GM12878 (cell line): ENCODE results near the gene NEU4. TPM values are rescaled to one million over a fixed set of nuclear protein-coding genes. Genes with fewer than 3 reads are reported as not detected.
A peak's percentile ranks its signal among the peaks of the same experiment; 100 is the strongest.

Source experiments
- ATAC-seq: fragments of 200-7000 bp; cut with Tn5 transposase; 3 replicates; pipeline ENCODE4 v1.9.1; 2020; ENCODE audit warnings: mild to moderate bottlenecking, moderate library complexity
- BruUV-seq: library from RNA; stranded (reverse); fragments of 400-500 nt; replicated peaks from 2 replicates; lab custom pipeline; 2021; lab: Mats Ljungman, UMichigan
- CTCF ChIA-PET: fragments of 300-600 bp; sonication (Branson Sonifier 250); formaldehyde crosslinking; extraction: SDS; loops from one replicate; lab custom pipeline; 2021; ENCODE audit warnings: inconsistent platforms; lab: Yijun Ruan, JAX
- POLR2A ChIA-PET: fragments of 350-600 bp; formaldehyde crosslinking; extraction: SDS; loops from one replicate; lab custom pipeline; 2021; ENCODE audit warnings: inconsistent platforms; lab: Charles Lee
- RAD21 ChIA-PET: fragments of 300-600 bp; sonication (Branson Sonifier 250); formaldehyde crosslinking; loops from one replicate; lab custom pipeline; 2023; ENCODE audit warnings: antibody characterized with exemption; ENCODE audit not compliant: unreplicated experiment; lab: Charles Lee
- SMC1A ChIA-PET: fragments of 300-600 bp; sonication (Branson Sonifier 250); formaldehyde crosslinking; loops from one replicate; lab custom pipeline; 2023; ENCODE audit not compliant: unreplicated experiment, uncharacterized antibody; lab: Charles Lee
- DNase-seq: peaks from one replicate; pipeline ENCODE4 v3.0.0-alpha.2; 2011; ENCODE audit warnings: low read depth, low spot score
- FAIRE-seq: peaks from 3 replicates; lab custom pipeline; 2011; peaks lifted over from hg19 to GRCh38; lab: Jason Lieb, UNC
- H2AFZ ChIP-seq: 2 replicates; pipeline ENCODE4 v1.6.0; 2011; ENCODE audit warnings: low read depth, low read length, control low read depth; ENCODE audit not compliant: control insufficient read depth
- H3K27ac ChIP-seq: 2 replicates; pipeline ENCODE4 v1.5.1; 2011; ENCODE audit warnings: control low read depth; ENCODE audit not compliant: control insufficient read depth, insufficient read depth
- H3K27me3 ChIP-seq, 2 experiments: replicated peaks in 1 of 2; 2 replicates each; pipeline versions ENCODE4 v1.6.0 to v1.6.1; 2011; ENCODE audit warnings: low read length in 1 of 2; ENCODE audit not compliant: control insufficient read depth in 2 of 2, insufficient read depth in 2 of 2
- H3K36me3 ChIP-seq, 2 experiments: 2 replicates each; pipeline ENCODE4 v1.5.1; 2011; ENCODE audit warnings: low read length in 1 of 2; ENCODE audit not compliant: control insufficient read depth in 2 of 2, insufficient read depth in 2 of 2
- H3K4me1 ChIP-seq: 2 replicates; pipeline ENCODE4 v1.6.1; 2011; ENCODE audit warnings: mild to moderate bottlenecking, low read length, moderate library complexity, mixed read lengths; ENCODE audit not compliant: control insufficient read depth, insufficient read depth
- H3K4me2 ChIP-seq: 2 replicates; pipeline ENCODE4 v1.6.0; 2011; ENCODE audit warnings: control low read depth; ENCODE audit not compliant: control insufficient read depth, insufficient read depth
- H3K4me3 ChIP-seq: fragments of 200-600 bp; sonication (generic); 2 replicates; pipeline ENCODE4 v1.5.1; 2016
- H3K79me2 ChIP-seq: 2 replicates; pipeline ENCODE4 v1.6.0; 2011; ENCODE audit warnings: low read length; ENCODE audit not compliant: control insufficient read depth, insufficient read depth
- H3K9ac ChIP-seq: 2 replicates; pipeline ENCODE4 v1.8.0; 2011; ENCODE audit warnings: low read length, control low read depth, mixed read lengths; ENCODE audit not compliant: control insufficient read depth, insufficient read depth
- H3K9me3 ChIP-seq: replicated peaks from 3 replicates; pipeline ENCODE4 v1.5.1; 2011; ENCODE audit warnings: mild to moderate bottlenecking, low read length; ENCODE audit not compliant: control insufficient read depth, insufficient read depth
- H4K20me1 ChIP-seq: 2 replicates; pipeline ENCODE4 v1.6.0; 2011; ENCODE audit not compliant: control insufficient read depth, insufficient read depth
- KDM1A ChIP-seq: fragments of 200-600 bp; sonication (generic); IDR thresholded peaks from 2 replicates; pipeline ENCODE4 v1.6.1; 2016; ENCODE audit warnings: borderline replicate concordance
- MLLT1 ChIP-seq: fragments of 450-650 bp; IDR thresholded peaks from 2 replicates; pipeline ENCODE4 v1.6.1; 2016; ENCODE audit warnings: mild to moderate bottlenecking
- NR2F1 ChIP-seq: fragments of 450-650 bp; conservative IDR thresholded peaks from 2 replicates; pipeline ENCODE4 v1.6.1; 2017; ENCODE audit warnings: mild to moderate bottlenecking
- WGBS: methylation state at CpG from one replicate; pipeline ENCODE4 v1.1.6; 2016; ENCODE audit warnings: low lambda C conversion rate; ENCODE audit not compliant: insufficient replicate concordance, insufficient coverage; ENCODE audit errors: missing lambda C conversion rate; 5-methylcytosine and 5-hydroxymethylcytosine counted together
- in situ Hi-C: fragments of 300-500 bp; cut with MboI; formaldehyde crosslinking; loops from 9 replicates; pipeline ENCODE4 v1.14.3; 2018; ENCODE audit warnings: mixed read lengths
- intact Hi-C: fragments of 100-400 bp; cut with micrococcal nuclease; formaldehyde crosslinking; loops from one replicate; pipeline ENCODE4 v1.14.2; 2022; ENCODE audit not compliant: unreplicated experiment
- polyA plus RNA-seq, 11 experiments: library from polyadenylated mRNA; depleted of rRNA in 4 of 11; unstranded in 6 of 11; stranded (reverse) in 5 of 11; fragments of >200 nt; fragmentation: Nextera tagmentation in 4 of 11; fragmentation: Illumina TruSeq in 1 of 11; extraction: Ambion mirVana in 4 of 11; extraction: Trizol in 1 of 11; gene quantifications; 1 replicate in 1 of 11; 2 replicates in 10 of 11; pipeline versions ENCODE4 v1.2.1 to v1.2.3, GENCODE V29; 2011 to 2016; ENCODE audit warnings: inconsistent platforms in 2 of 11, missing spikeins in 2 of 11, low read depth in 1 of 11
- total RNA-seq, 4 experiments: library from RNA; depleted of rRNA in 3 of 4; stranded (reverse); fragments of >200 nt in 3 of 4; fragmentation: Illumina TruSeq in 1 of 4; extraction: Trizol in 1 of 4; gene quantifications; 2 replicates each; pipeline versions ENCODE4 v1.2.1 to v1.2.3, GENCODE V29; 2013 to 2021

Gene NEU4
- total and polyA plus RNA-seq, 10 of the 15 experiments (the other 5 are each of a cell fraction or from before 2014, with no cell fraction given): 0.01 to 0.28 (median 0.14) TPM; not detected in 5

DNA sequence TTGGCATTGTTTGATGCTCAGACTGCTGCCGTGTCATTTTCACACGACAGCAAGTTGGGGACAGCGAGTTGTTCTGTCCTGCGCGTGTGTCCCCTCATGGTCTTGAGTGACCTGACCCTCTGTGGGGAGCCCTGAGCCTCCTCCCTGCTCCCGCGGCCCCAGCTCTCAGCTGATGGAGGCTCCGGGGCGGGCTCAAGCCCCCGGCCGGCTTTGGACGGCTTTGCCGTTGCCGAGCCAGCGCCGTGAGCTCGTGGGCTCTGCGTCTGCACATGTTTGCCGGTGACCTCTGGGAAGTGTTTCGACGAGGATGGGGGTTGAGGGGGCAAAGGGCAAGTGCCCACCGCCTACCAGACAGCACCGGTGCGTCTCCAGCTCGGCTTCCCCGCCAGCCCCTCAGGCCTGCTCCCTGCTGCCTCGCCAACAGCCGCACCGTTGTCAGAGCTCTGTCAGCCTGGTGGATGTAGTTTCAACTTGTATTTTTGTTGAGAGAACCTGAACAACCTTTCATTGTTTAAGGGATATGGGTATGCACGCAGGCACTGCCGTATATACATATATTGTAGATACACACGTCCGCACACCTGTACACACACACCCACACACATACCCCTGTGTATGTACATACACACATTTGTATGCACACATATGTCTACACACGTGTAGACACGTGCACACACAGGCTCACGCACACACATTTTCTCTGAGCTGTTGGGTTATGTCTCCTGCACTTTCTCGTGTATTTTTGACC is 36.0 kb downstream of the NEU4 start:
- SMC1A ChIA-PET: interaction anchor here (0.8 to 1.4 kb wide), 6 partner anchors 13 to 82 kb away, joined by 3 to 6 read pairs (median 4); partner anchors contain the start of gene RTP5
- Histone ChIP-seq H3K27me3 (no peaks in the 10 kb centered on the region; a peak in 1 of 4 replicates), H2AFZ (no peak overlapping the region), H3K9ac (peak overlapping the region; percentile 39; the same call in 1 of the 2 replicates), H3K79me2 (no peaks in the 10 kb centered on the region), H3K4me3 (no peak overlapping the region), H3K27ac (no peak overlapping the region), H3K36me3 (no peaks in the 10 kb centered on the region), H3K9me3 (no peaks in the 10 kb centered on the region), H4K20me1 (no peaks in the 10 kb centered on the region), H3K4me1 (peaks cover 23% of the 10 kb centered on the region), H3K4me2 (peak overlapping the region; percentile 72; the same call in 1 of the 2 replicates)
- BruUV-seq: TSS peak; percentile 63
- TF ChIP-seq MLLT1 (0 out of 2 replicates have a peak, but pooled peaks have one; percentile 64), KDM1A (no peak), NR2F1 (0 out of 2 replicates have a peak, but pooled peaks have one; percentile 19)
- WGBS: 92% methylated on average over 32 of the region's 37 CpGs
- POLR2A ChIA-PET: interaction anchor here (0.6 to 1.8 kb wide), 4 partner anchors 14 to 208 kb away, joined by 3 to 26 read pairs (median 7); partner anchors contain the start of genes ING5 and PDCD1
- CTCF ChIA-PET: no interaction called here
- ATAC-seq (no peak), DNase-seq (no peak), FAIRE-seq (peak; percentile 57)
- intact Hi-C loops: loop anchor here (5.0 to 10.0 kb wide), 2 partner anchors 43 to 110 kb away; partner anchors contain the start of gene D2HGDH
- RAD21 ChIA-PET: interaction anchor here (0.9 to 1.2 kb wide), 3 partner anchors 15 to 112 kb away, joined by 3 to 16 read pairs (median 5); no protein-coding TSS in a partner anchor
- in situ Hi-C loops: no loop called here
